ENCODE data around the gene ADAM19.

Gene ADAM19

DNA sequence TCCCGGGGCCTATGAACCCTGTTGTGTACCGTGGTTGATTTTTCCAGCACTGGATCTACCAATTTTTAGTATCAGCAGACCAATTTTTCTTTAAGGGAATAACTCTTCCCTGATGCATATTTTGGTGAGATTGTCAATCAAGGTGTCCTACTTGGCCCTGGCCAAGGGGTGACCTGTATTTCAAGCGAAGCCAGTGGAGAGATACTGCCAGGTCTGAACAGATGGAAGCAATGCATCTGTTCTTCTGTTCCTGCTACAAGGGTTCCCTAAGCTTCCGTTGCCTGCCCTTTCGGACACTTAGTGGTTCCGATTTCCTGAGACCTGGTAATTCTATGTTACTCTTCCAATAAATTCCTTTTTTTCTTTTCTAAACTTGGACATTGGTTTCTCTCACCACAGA is 37.3 kb downstream of the ADAM19 start:
- DNase-seq (ENCODE audit: low read depth): no peak
- H3K4me3 ChIP-seq (ENCODE audit: low read depth, low read length): no peak overlapping the region
- TF ChIP-seq, protein P1, sequence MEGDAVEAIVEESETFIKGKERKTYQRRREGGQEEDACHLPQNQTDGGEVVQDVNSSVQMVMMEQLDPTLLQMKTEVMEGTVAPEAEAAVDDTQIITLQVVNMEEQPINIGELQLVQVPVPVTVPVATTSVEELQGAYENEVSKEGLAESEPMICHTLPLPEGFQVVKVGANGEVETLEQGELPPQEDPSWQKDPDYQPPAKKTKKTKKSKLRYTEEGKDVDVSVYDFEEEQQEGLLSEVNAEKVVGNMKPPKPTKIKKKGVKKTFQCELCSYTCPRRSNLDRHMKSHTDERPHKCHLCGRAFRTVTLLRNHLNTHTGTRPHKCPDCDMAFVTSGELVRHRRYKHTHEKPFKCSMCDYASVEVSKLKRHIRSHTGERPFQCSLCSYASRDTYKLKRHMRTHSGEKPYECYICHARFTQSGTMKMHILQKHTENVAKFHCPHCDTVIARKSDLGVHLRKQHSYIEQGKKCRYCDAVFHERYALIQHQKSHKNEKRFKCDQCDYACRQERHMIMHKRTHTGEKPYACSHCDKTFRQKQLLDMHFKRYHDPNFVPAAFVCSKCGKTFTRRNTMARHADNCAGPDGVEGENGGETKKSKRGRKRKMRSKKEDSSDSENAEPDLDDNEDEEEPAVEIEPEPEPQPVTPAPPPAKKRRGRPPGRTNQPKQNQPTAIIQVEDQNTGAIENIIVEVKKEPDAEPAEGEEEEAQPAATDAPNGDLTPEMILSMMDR (IDR thresholded peaks at IDR 0.05; ENCODE audit: control insufficient read depth, extremely low read depth, insufficient read depth): no peak

DNA sequence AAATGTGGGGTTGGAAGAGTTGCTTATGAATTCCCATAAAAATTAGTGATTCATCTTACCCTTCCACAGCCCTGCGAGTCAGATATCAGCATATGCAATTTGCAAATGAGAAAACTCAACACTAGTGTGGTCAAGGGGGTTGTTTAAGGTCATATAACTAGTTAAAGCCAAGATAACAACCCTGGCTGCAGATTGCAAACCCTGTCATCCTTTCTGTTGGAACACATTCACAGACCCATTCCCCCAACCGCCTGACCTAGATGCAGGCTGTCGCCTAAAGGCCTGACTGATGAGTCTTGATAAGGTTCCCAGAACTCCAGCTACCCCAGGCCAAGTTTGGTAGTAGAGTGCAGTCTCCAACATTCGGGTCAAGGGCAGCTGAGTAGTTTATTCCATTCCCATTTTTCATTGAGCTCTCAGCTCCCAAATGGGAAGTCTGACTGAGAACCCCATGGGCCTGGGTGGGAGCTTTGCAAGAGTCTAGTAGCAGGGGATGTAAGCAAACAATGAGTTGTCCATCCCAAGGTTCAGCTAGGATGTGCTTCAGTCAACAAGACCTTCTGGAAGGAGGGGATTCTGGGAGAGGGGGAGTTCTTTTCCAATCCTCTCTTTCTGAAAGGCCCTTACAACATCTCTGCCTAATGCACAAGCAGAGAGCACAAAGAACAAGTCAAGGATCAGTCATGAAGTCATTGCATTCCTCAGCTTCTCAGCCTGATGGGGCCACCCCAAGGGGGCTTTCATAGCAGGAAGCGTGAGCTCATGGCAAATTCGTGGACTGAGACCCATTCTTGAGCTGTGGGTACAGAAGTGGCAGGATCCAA is 40.3 kb downstream of the ADAM19 start:
- no peak overlapping the region for H3K4me3 ChIP-seq (ENCODE audit: low read depth, low read length)
- TF ChIP-seq, protein P1 (IDR thresholded peaks at IDR 0.05; ENCODE audit: control insufficient read depth, extremely low read depth, insufficient read depth): no peak
- DNase-seq (ENCODE audit: low read depth): no peak

DNA sequence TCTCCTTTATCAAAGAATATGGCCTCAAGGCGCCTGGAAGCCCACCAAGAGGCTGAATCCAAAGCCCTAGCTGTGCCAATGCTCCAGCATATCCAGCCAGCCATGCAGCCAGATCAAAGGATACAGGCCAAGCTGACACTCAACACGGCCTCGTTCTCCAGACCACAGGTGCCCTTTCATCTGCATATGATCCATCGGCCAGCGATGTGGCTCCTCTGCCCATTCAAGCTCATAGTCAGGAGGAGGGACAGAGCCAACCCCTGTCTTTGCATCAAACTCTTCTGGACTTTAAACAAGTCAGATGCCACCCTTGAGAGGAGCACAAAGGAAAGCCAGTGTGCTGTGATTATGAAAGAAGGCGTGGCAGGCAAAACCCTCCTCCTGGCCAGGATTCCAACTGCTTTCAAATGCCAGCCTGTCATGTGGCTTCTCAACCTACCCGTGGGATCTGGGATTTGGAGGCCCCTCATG is 42.5 kb downstream of the ADAM19 start:
- H3K4me3 ChIP-seq (ENCODE audit: low read depth, low read length): no peak overlapping the region
- TF ChIP-seq, protein P1 (IDR thresholded peaks at IDR 0.05; ENCODE audit: control insufficient read depth, extremely low read depth, insufficient read depth): no peak
- DNase-seq (ENCODE audit: low read depth): no peak

DNA sequence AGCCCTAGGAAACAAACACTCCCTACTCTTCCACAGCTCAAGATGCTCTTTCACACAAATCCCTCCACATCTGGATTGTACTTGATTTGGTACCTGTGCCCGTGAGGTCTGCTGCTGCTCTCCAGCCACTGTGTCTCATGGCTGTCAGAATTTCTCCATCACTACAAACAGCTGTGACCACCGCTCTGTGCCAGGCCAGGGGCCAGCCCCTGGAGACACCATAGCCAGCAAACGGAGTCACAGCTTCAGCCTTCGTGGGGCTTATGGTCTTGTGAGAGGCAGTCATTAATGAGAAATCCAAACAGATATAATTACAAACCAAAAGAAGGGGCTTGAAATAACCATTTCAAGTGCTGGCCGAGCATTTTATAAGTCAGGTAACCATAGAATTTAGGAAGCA is 43.6 kb downstream of the ADAM19 start:
- no peak overlapping the region for H3K4me3 ChIP-seq (ENCODE audit: low read depth, low read length)
- TF ChIP-seq, protein P1 (IDR thresholded peaks at IDR 0.05; ENCODE audit: control insufficient read depth, extremely low read depth, insufficient read depth): no peak
- DNase-seq (ENCODE audit: low read depth): no peak

DNA sequence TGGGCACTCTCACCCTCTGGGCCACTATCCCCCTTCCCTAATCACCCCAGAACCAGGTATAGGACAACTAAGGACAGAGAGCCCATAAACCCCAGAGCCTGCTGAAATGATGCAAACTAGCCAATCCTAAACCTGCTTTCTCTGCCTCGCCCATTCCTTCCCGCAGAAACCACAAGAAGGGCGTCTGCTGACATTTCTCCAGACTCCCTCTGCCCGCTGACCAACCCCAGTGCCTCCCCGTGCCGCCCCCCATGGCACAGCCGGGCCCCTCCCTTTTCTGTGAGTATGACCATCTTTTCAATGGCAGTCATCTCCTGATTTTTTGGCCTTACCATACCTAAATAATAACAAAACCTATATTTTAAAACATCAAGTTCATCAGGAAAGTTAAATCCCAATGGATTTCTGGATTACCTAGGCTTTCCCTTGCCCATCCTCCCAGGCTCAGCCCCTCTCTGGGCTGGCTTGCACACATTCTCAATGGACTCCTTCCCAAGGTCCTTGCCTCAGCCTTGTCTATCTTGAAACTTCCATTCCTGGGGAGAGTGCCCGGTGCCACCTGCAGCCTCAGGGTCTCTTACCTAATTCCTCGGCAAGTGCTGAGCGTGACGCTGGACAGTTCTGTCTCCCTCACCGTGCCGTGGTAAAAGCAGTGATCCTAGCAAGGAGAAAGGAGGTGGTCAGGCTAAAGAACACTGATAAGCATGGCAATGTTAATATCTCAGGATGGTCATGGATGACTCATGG is 45.2 kb downstream of the ADAM19 start:
- H3K4me3 ChIP-seq (ENCODE audit: low read depth, low read length): no peak overlapping the region
- no peak for DNase-seq (ENCODE audit: low read depth)
- TF ChIP-seq, protein P1 (IDR thresholded peaks at IDR 0.05; ENCODE audit: control insufficient read depth, extremely low read depth, insufficient read depth): no peak

DNA sequence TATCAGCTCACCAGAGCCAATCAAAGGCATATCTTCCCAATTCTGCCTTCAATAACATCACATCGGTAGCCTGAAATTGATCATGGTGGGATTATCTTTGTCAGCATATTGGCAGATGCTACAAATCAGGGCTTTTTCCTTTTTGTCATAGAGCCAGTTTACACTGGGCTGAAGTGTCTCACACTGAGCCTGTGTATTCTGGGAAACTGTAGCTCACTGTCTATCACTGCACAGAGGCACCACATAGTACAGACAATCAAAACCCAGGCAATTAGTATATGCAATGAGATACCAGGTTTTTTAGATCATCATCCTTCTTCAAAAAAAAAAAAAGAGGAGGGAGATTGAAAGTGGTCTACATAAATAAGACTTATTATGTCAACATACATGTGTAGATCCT is 46.6 kb downstream of the ADAM19 start:
- DNase-seq (ENCODE audit: low read depth): no peak
- no peak overlapping the region for H3K4me3 ChIP-seq (ENCODE audit: low read depth, low read length)
- TF ChIP-seq, protein P1 (IDR thresholded peaks at IDR 0.05; ENCODE audit: control insufficient read depth, extremely low read depth, insufficient read depth): no peak
